Kidney (tissue), 14 donors: Measurements from ENCODE around the gene THSD8. TPM values are rescaled to one million over a fixed set of nuclear protein-coding genes. Genes with fewer than 3 reads are reported as not detected.

ENCODE experiments used
- DNase-seq, 5 donors: peaks; one replicate each; pipeline ENCODE4 v3.0.0-alpha.2; 2013 to 2020
- FAIRE-seq: peaks from 2 replicates; lab custom pipeline; 2012; peaks lifted over from hg19 to GRCh38; lab: Jason Lieb, UNC
- H3K27ac ChIP-seq, 2 donors: one replicate each; pipeline ENCODE4 v1.7.0; 2013; ENCODE audit warnings: low read depth in 2 of 2, low read length in 2 of 2, inconsistent platforms in 1 of 2
- H3K27me3 ChIP-seq: one replicate; pipeline ENCODE4 v1.7.1; 2013; ENCODE audit warnings: low read length, inconsistent platforms; ENCODE audit not compliant: control insufficient read depth, insufficient read depth
- H3K36me3 ChIP-seq, 3 donors: one replicate each; pipeline versions ENCODE4 v1.7.0 to v1.7.1; 2013; ENCODE audit warnings: low read length in 3 of 3, control low read depth in 1 of 3, inconsistent platforms in 1 of 3; ENCODE audit not compliant: insufficient read depth in 3 of 3, control insufficient read depth in 2 of 3
- H3K4me1 ChIP-seq, 3 donors: one replicate each; pipeline versions ENCODE4 v1.7.0 to v1.7.1; 2013; ENCODE audit warnings: low read length in 3 of 3, inconsistent platforms in 1 of 3, low read depth in 1 of 3; ENCODE audit not compliant: control insufficient read depth in 2 of 3, insufficient read depth in 2 of 3
- H3K4me3 ChIP-seq, 3 donors: one replicate each; pipeline versions ENCODE4 v1.7.0 to v1.8.1; 2013; ENCODE audit warnings: low read length in 3 of 3, control low read depth in 1 of 3, inconsistent platforms in 1 of 3
- H3K9ac ChIP-seq, 3 donors: one replicate each; pipeline versions ENCODE4 v1.7.0 to v1.7.1; 2013; ENCODE audit warnings: low read length in 3 of 3, control low read depth in 1 of 3, inconsistent platforms in 1 of 3
- H3K9me3 ChIP-seq, 3 donors: one replicate each; pipeline versions ENCODE4 v1.7.0 to v1.7.1; 2013; ENCODE audit warnings: low read length in 3 of 3, control low read depth in 1 of 3, inconsistent platforms in 1 of 3; ENCODE audit not compliant: control insufficient read depth in 2 of 3, insufficient read depth in 1 of 3
- CTCF ChIP-seq: IDR thresholded peaks from 3 replicates; pipeline ENCODE4 v1.5.1; 2012; ENCODE audit warnings: mild to moderate bottlenecking, moderate library complexity, borderline replicate concordance; ENCODE audit not compliant: insufficient read depth; ENCODE audit errors: extremely low read depth
- intact Hi-C: fragments of 100-400 bp; cut with DNase I; formaldehyde crosslinking; loops from one replicate; pipeline ENCODE4 v1.11.1; 2022
- polyA plus RNA-seq: library from polyadenylated mRNA; stranded (reverse); fragments of 350-450 nt; fragmentation: Illumina TruSeq; extraction: RNeasy Lipid Tissue Mini Kit (QIAGEN cat#74804); gene quantifications from one replicate; pipeline ENCODE4 v1.2.3, GENCODE V29; 2014; ENCODE audit warnings: low read depth, low replicate concordance; ENCODE audit not compliant: insufficient read depth
- total RNA-seq: library from RNA; stranded (reverse); fragmentation: NEBNext Ultra II Directional; extraction: Animal tissue kit (Norgen Biotek cat#: 25700); gene quantifications from one replicate; pipeline ENCODE4 v1.2.1, GENCODE V29; 2021
- donor health status: control.
- donor health status: control.
- donor health status: control.
- donor health status: control.
- donor health status: control.
- donor health status: DM: yes; HTN: yes; CAD: no.
- donor health status: Normal renal cell carcinoma (clear cell type).

Gene THSD8
- total and polyA plus RNA-seq, 2 donors from 2014 or later: 3.2 to 10.0 TPM

- no peak for TF ChIP-seq CTCF
- Histone ChIP-seq H3K27ac (no peak overlapping the region), H3K9me3 (no peaks in the 10 kb centered on the region), H3K4me3 (no peak overlapping the region), H3K4me1 (peaks cover 0 to 5% (median 0%) of the 10 kb centered on the region in 3 donors), H3K36me3 (no peaks in the 10 kb centered on the region), H3K9ac (no peak overlapping the region), H3K27me3 (peaks cover 45% of the 10 kb centered on the region)
- DNase-seq (no peak), FAIRE-seq (no peak)
- intact Hi-C loops: no loop called here
These were observed 34.6 kb downstream of the THSD8 start for GRCh38 chr19:12836529-12836863.

- Histone ChIP-seq H3K9ac (no peak overlapping the region), H3K27me3 (peaks cover 45% of the 10 kb centered on the region), H3K27ac (no peak overlapping the region), H3K4me3 (no peak overlapping the region), H3K9me3 (no peaks in the 10 kb centered on the region), H3K36me3 (no peaks in the 10 kb centered on the region), H3K4me1 (peaks cover 0 to 5% (median 0%) of the 10 kb centered on the region in 3 donors)
- intact Hi-C loops: no loop called here
- no peak for DNase-seq
- no peak for TF ChIP-seq CTCF
- FAIRE-seq: no peak
These were observed 35.4 kb downstream of the THSD8 start for GRCh38 chr19:12837225-12837624.

- intact Hi-C loops: no loop called here
- Histone ChIP-seq H3K9me3 (no peaks in the 10 kb centered on the region), H3K36me3 (no peaks in the 10 kb centered on the region), H3K4me1 (peaks cover 0 to 2% (median 0%) of the 10 kb centered on the region in 3 donors), H3K4me3 (no peak within 1 kb of the TSS), H3K27me3 (peaks cover 45% of the 10 kb centered on the region), H3K27ac (no peak within 1 kb of the TSS), H3K9ac (no peak within 1 kb of the TSS)
- DNase-seq (peak in 3 of 5 donors; percentile 17 to 64 (median 51)), FAIRE-seq (no peak)
- peak; percentile 42 for TF ChIP-seq CTCF
These were observed 36.5 kb downstream of the THSD8 start, which contains the start of gene MAST1 for GRCh38 chr19:12838182-12838885. Gene MAST1 (plus strand): TSS chr19:12838515. CDS start chr19:12838573, 58 bp downstream.
